Measurements from ENCODE around the gene HDGFL2. TPM values are rescaled to one million over a fixed set of nuclear protein-coding genes. Genes with fewer than 3 reads are reported as not detected.

Gene HDGFL2
- total and polyA plus RNA-seq, 5 donors from 2014 or later = 11.5 to 32.7 (median 12.2) TPM

GRCh38 chr19:4548238-4548584 is 76.1 kb downstream of the HDGFL2 start:
- Mint-ChIP-seq H3K4me1 (no peaks in the 10 kb centered on the region), H3K9me3 (peaks cover 0 to 5% (median 0%) of the 10 kb centered on the region in 7 donors), H3K36me3 (peaks cover 4% of the 10 kb centered on the region), H3K4me3 (no peak overlapping the region), H3K27ac (no peak overlapping the region), H3K27me3 (peaks cover 4% of the 10 kb centered on the region)
- DNase-seq (no peak), ATAC-seq (ENCODE audit: low read depth in 2 of 2) (no peak)
- Histone ChIP-seq H3K9me3 (ENCODE audit: control insufficient read depth in 2 of 2, low read length in 2 of 2) (no peaks in the 10 kb centered on the region), H3K27me3 (ENCODE audit: control insufficient read depth, insufficient read depth, low read length) (no peaks in the 10 kb centered on the region), H3K27ac (ENCODE audit: insufficient read depth, low read length, poor library complexity, severe bottlenecking) (no peak overlapping the region), H3K4me3 (ENCODE audit: low read depth, low read length) (no peak overlapping the region), H3K36me3 (ENCODE audit: control insufficient read depth, insufficient read depth, low read length) (no peaks in the 10 kb centered on the region), H3K4me1 (ENCODE audit: control insufficient read depth, insufficient read depth, low read length, poor library complexity, severe bottlenecking) (no peaks in the 10 kb centered on the region)

- Mint-ChIP-seq H3K36me3 (peaks cover 4% of the 10 kb centered on the region), H3K27ac (no peak overlapping the region), H3K4me3 (no peak overlapping the region), H3K4me1 (no peaks in the 10 kb centered on the region), H3K27me3 (peaks cover 4% of the 10 kb centered on the region), H3K9me3 (peaks cover 0 to 5% (median 1%) of the 10 kb centered on the region in 7 donors)
- DNase-seq = no peak
- no peaks in the 10 kb centered on the region for H3K9me3 ChIP-seq (ENCODE audit: control insufficient read depth in 2 of 2, low read length in 2 of 2)
- no peaks in the 10 kb centered on the region for H3K4me1 ChIP-seq (ENCODE audit: control insufficient read depth, insufficient read depth, low read length, poor library complexity, severe bottlenecking)
- no peaks in the 10 kb centered on the region for H3K36me3 ChIP-seq (ENCODE audit: control insufficient read depth, insufficient read depth, low read length)
- no peak overlapping the region for H3K4me3 ChIP-seq (ENCODE audit: low read depth, low read length)
- no peak overlapping the region for H3K27ac ChIP-seq (ENCODE audit: insufficient read depth, low read length, poor library complexity, severe bottlenecking)
- no peaks in the 10 kb centered on the region for H3K27me3 ChIP-seq (ENCODE audit: control insufficient read depth, insufficient read depth, low read length)
- ATAC-seq (ENCODE audit: low read depth in 2 of 2) = no peak
These were observed 77.9 kb downstream of the HDGFL2 start for GRCh38 chr19:4550018-4550417.

- DNase-seq = no peak
- ATAC-seq (ENCODE audit: low read depth in 2 of 2) = no peak
- Mint-ChIP-seq H3K27me3 (peaks cover 4% of the 10 kb centered on the region), H3K4me3 (no peak overlapping the region), H3K4me1 (peaks cover 0 to under 1% (median 0%) of the 10 kb centered on the region in 4 donors), H3K9me3 (peaks cover 0 to 5% (median 1%) of the 10 kb centered on the region in 7 donors), H3K36me3 (peaks cover 4% of the 10 kb centered on the region), H3K27ac (no peak overlapping the region)
- H3K4me1 ChIP-seq (ENCODE audit: control insufficient read depth, insufficient read depth, low read length, poor library complexity, severe bottlenecking) = no peaks in the 10 kb centered on the region
- H3K4me3 ChIP-seq (ENCODE audit: low read depth, low read length) = no peak overlapping the region
- H3K27ac ChIP-seq (ENCODE audit: insufficient read depth, low read length, poor library complexity, severe bottlenecking) = no peak overlapping the region
- H3K36me3 ChIP-seq (ENCODE audit: control insufficient read depth, insufficient read depth, low read length) = no peaks in the 10 kb centered on the region
- H3K9me3 ChIP-seq (ENCODE audit: control insufficient read depth in 2 of 2, low read length in 2 of 2) = no peaks in the 10 kb centered on the region
- H3K27me3 ChIP-seq (ENCODE audit: control insufficient read depth, insufficient read depth, low read length) = no peaks in the 10 kb centered on the region
These were observed 78.5 kb downstream of the HDGFL2 start for GRCh38 chr19:4550479-4551050.

Other genes starting within 250 kb of the HDGFL2 start
- gene EBI3, start 242.8 kb upstream of the HDGFL2 start, total RNA-seq = not detected
- under 1 TPM in 2 of 4 donors, not detected in 2; 0.24 to 0.57 TPM for gene EBI3, start 242.8 kb upstream of the HDGFL2 start, polyA plus RNA-seq
- 37.7 TPM for gene YJU2, start 225.2 kb upstream of the HDGFL2 start, total RNA-seq
- 10 to 100 TPM; 24.8 to 34.1 (median 28.2) TPM for gene YJU2, start 225.2 kb upstream of the HDGFL2 start, polyA plus RNA-seq
- not detected for gene SHD, start 193.0 kb upstream of the HDGFL2 start, total RNA-seq
- not detected for gene SHD, start 193.0 kb upstream of the HDGFL2 start, polyA plus RNA-seq
- gene TMIGD2, start 169.9 kb upstream of the HDGFL2 start, total RNA-seq = 4.8 TPM
- gene TMIGD2, start 169.9 kb upstream of the HDGFL2 start, polyA plus RNA-seq = 10 to 100 TPM in 2 of 4 donors, 1 to 10 TPM in 2; 4.8 to 17.1 (median 11.1) TPM
- gene FSD1, start 167.7 kb upstream of the HDGFL2 start, total RNA-seq = 1.0 TPM
- 1 to 10 TPM in 1 of 4 donors, under 1 TPM in 1, not detected in 2; 0.76 to 1.6 TPM for gene FSD1, start 167.7 kb upstream of the HDGFL2 start, polyA plus RNA-seq
- 2.2 TPM for gene STAP2, start 133.5 kb upstream of the HDGFL2 start, total RNA-seq
- gene STAP2, start 133.5 kb upstream of the HDGFL2 start, polyA plus RNA-seq = 1 to 10 TPM; 1.6 to 3.0 (median 2.4) TPM
- gene MPND, start 128.7 kb upstream of the HDGFL2 start, total RNA-seq = 12.2 TPM
- gene MPND, start 128.7 kb upstream of the HDGFL2 start, polyA plus RNA-seq = 1 to 10 TPM; 4.9 to 7.2 (median 5.7) TPM
- 54.0 TPM for gene SH3GL1, start 71.8 kb upstream of the HDGFL2 start, total RNA-seq
- gene SH3GL1, start 71.8 kb upstream of the HDGFL2 start, polyA plus RNA-seq = 10 to 100 TPM; 13.4 to 23.0 (median 17.6) TPM
- gene CHAF1A, start 69.7 kb upstream of the HDGFL2 start, total RNA-seq = 28.9 TPM
- gene CHAF1A, start 69.7 kb upstream of the HDGFL2 start, polyA plus RNA-seq = 1 to 10 TPM; 2.6 to 5.5 (median 3.6) TPM
- gene UBXN6, start 14.5 kb upstream of the HDGFL2 start, total RNA-seq = 54.2 TPM
- gene UBXN6, start 14.5 kb upstream of the HDGFL2 start, polyA plus RNA-seq = 1 to 10 TPM; 4.6 to 6.4 (median 4.9) TPM
- gene PLIN4, start 46.2 kb downstream of the HDGFL2 start, total RNA-seq = not detected
- gene PLIN4, start 46.2 kb downstream of the HDGFL2 start, polyA plus RNA-seq = under 1 TPM in 3 of 4 donors, not detected in 1; 0.02 to 0.13 (median 0.05) TPM
- gene PLIN5, start 62.9 kb downstream of the HDGFL2 start, total RNA-seq = not detected
- gene PLIN5, start 62.9 kb downstream of the HDGFL2 start, polyA plus RNA-seq = under 1 TPM in 3 of 4 donors, not detected in 1; 0.07 to 0.97 (median 0.25) TPM
- 0.49 TPM for gene LRG1, start 67.7 kb downstream of the HDGFL2 start, total RNA-seq
- 1 to 10 TPM in 3 of 4 donors, under 1 TPM in 1; 0.47 to 1.4 (median 1.2) TPM for gene LRG1, start 67.7 kb downstream of the HDGFL2 start, polyA plus RNA-seq
- not detected for gene SEMA6B, start 87.4 kb downstream of the HDGFL2 start, total RNA-seq
- not detected for gene SEMA6B, start 87.4 kb downstream of the HDGFL2 start, polyA plus RNA-seq
- 15.9 TPM for gene TNFAIP8L1, start 167.2 kb downstream of the HDGFL2 start, total RNA-seq
- gene TNFAIP8L1, start 167.2 kb downstream of the HDGFL2 start, polyA plus RNA-seq = 1 to 10 TPM; 6.5 to 7.9 (median 7.4) TPM
- 25.7 TPM for gene MYDGF, start 198.0 kb downstream of the HDGFL2 start, total RNA-seq
- 100 to 1,000 TPM in 1 of 4 donors, 10 to 100 TPM in 3; 90.1 to 106 (median 98.5) TPM for gene MYDGF, start 198.0 kb downstream of the HDGFL2 start, polyA plus RNA-seq

Measured in CD4-positive, CD25-positive, alpha-beta regulatory T cell (primary cell).